SKM-1 (cell line): Measurements from ENCODE around the gene ZNF133.
"Not testable (repeated sequence)": the region's sequence is repeated elsewhere in the genome, so short reads cannot be mapped to it uniquely, and the experiment has no call there.

Source experiments
- DNase-seq: peaks from one replicate; lab custom pipeline; 2025; ENCODE audit not compliant: unreplicated experiment; lab: John Stamatoyannopoulos, UW

Gene ZNF133

GRCh38 chr20:18284805-18285533, 3.4 kb upstream of the ZNF133 start:
- DNase-seq = no peak

DNA sequence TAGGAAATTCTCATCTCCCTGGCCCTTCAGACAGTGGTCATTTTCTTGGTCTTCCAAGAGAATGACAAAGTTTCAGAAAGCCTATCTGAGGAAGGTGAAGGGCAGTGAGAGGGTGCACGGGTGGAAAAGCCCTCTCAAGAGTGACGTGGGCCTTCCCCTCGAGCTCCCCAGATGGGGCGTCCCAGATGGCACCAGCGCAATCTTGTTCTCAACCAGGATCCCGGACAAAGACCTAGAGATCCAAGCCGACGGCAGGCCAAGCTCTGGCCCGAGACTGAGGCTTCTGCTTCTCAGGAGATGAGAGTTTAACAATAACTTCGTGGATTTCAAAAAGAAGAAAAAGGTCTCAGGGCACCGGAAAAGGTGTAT, 797 bp upstream of the ZNF133 start:
- no peak for DNase-seq

DNA sequence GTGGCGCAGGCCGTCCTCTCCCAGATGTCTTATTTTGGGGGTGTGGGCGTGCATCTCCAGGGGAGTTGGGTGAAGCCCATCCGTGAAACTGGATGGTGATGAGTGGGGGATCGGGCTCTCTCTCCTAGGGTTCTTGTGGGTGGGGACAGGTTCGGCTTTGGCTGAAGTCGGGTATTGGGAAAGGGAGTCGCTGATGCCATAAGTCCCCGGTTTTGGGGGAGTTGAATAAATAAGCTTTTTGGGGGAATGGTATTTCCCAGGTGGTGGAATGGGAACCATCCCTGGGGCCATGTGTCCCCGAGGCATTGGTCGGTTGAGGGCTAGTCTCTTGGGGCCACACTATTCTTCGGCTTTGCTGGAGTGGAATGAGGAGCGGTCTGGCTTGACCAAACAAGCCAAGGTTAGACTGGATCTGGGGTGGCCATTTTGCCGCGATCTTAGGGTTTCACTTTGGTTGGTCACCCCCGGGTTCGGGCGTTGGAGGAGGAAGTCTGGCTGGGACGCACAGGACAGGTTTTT, 481 bp downstream of the ZNF133 start:
- DNase-seq = no peak

DNA sequence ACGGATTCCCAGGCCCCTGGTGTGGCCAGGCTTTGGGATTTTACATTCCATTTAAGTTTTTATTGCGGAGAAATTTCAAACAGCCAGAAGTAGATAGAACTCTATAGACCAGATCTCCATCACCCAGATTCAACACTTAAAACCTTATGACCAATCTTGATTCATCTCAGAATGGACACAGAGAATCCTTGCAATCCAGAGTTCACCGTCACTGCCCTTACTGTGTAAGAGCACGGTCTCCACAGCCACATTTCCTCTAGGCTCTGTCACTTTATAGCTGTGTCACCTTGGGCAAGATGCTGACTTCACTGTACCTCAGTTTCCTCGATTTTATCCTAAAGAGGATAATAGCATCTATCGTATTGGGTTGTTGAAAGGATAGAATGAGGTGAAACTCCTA, 979 bp downstream of the ZNF133 start:
- DNase-seq = no peak

- no peak for DNase-seq
Observed at GRCh38 chr20:18299364-18299763, 11.0 kb downstream of the ZNF133 start.

- DNase-seq = no peak
Observed at GRCh38 chr20:18304618-18305017, 16.3 kb downstream of the ZNF133 start.

DNA sequence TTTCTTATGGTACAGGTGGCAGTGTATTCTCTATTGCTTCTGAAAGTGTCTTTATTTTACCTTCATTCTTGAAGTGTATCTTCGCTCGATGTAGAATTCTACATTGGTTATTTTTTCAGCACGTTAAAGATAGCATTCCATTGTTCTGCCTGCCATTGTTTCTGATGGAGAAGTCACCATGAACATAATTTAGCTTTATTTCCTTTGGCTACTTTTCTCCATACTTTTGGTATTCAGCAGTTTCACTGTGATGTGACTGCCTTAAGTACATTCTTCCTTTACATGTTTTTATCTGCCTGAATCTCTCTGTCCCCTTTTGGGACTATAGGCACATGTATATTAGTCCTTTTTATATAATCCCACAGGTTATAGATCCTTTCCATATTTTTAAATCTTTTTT, 19.0 kb downstream of the ZNF133 start:
- no peak for DNase-seq

GRCh38 chr20:18310051-18310450, 21.7 kb downstream of the ZNF133 start:
- DNase-seq = no peak

- no peak for DNase-seq
Observed at GRCh38 chr20:18310592-18310991, 22.3 kb downstream of the ZNF133 start.

GRCh38 chr20:18312723-18313122, 24.4 kb downstream of the ZNF133 start:
- DNase-seq = no peak

DNA sequence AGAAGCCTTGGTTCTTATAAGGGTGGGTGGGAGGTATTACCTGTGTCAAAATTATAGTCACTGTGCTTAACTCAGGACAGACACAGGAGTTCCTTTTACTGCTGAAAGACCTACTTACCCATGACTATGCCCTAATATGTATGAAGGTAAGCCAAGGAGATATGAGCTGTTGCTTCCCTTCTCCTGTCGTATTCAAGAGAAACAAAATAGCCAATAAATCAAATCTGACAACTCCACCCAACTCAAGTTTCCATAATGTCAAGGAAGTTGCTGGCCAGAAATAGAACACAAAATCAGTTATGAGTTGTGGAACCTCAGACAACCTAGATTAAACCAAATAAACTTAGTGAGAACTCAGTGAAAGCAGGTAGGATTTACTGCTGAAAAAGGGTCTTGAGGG, 25.1 kb downstream of the ZNF133 start:
- no peak for DNase-seq

DNA sequence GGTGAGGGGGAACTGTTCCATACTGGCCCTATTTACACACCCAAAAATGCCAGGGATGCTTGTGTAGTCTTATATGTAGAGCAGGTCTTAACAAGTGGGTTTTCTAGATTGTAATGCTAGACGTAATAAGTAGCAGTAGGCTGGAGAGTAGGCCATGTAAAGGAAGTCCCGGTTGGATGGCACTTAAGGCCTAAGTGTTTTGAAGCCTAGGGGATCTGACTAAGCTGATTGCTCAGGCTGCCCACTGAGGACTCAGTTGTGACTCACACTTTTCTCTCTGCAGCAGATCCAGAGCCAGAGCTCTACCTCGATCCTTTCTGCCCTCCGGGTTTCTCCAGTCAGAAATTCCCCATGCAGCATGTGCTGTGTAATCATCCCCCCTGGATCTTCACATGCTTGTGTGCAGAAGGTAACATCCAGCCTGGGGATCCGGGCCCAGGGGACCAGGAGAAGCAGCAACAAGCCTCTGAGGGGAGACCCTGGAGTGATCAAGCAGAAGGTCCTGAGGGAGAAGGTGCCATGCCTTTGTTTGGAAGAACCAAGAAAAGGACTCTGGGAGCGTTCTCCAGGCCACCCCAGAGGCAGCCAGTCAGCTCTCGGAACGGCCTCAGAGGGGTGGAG, 26.6 kb downstream of the ZNF133 start:
- DNase-seq = no peak

DNA sequence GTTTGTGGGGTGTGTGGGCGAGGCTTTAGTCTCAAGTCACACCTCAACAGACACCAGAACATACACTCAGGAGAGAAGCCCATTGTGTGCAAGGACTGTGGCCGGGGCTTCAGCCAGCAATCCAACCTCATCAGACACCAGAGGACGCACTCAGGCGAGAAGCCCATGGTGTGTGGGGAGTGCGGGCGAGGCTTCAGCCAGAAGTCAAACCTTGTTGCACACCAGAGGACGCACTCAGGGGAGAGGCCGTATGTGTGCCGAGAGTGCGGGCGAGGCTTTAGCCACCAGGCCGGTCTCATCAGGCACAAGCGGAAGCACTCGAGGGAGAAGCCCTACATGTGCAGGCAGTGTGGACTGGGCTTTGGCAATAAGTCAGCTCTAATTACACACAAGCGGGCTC, 27.8 kb downstream of the ZNF133 start:
- DNase-seq = no peak

DNA sequence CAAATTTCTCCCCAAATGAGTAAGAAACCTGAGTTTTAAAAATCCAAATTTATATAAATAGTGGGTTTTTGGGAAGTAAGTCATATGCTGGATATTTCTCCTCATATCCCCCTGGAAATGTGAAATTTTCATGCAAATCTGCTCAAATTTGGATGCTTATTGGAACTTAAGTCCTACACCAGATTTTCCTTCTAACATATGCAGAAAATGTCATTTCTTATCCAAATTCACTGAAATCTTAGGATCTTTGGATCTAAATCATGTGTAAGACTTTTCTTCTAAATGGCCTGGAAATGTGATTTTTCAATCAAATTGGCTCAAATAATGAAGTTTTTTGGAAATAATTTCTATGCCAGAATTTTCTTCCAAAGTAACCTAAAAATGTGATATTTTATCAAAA, 33.0 kb downstream of the ZNF133 start:
- no peak for DNase-seq

- no peak for DNase-seq
Observed at GRCh38 chr20:18321976-18322950, 33.9 kb downstream of the ZNF133 start.

DNA sequence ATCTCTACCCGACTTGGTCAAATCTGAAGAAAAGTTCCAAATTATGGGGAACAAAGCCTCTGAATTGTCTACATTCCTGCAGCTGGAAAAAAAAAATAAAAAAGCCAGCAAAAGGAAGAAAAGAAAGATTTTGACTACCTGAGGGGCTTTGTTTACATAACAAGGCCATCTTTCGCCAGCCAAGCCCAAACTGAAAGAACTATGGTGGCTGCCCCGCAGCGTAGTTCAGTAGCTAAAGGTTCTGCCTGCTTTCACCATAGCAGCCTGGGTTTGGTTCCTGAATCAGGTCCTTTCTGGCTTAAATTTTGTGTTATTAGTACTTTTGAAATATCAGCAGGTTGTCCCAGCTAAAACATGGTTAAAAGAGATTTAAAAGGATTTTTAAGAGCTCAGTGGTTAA, 35.4 kb downstream of the ZNF133 start:
- DNase-seq = no peak

- DNase-seq = no peak
Observed at GRCh38 chr20:18324596-18325089, 36.3 kb downstream of the ZNF133 start.

DNA sequence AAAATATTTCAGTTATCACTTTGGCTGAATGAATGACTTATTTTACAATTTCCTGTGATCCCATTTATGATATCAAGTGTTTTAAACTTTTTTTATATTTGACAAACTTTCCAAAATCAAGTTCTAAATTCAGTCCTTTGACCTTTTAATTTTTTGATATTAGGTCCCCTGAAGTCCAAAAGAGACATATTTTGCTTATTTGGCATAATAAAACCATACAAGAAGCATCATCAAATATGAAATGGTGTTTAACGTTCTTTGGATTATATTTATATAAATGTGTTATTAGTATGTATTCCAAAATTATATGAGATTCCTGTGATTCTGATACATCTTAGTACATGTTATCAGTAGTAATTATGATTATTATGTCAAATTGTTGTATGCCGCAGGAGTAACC, 38.7 kb downstream of the ZNF133 start:
- no peak for DNase-seq

GRCh38 chr20:18331694-18332093, 43.4 kb downstream of the ZNF133 start:
- DNase-seq = no peak

GRCh38 chr20:18349749-18350148, 61.4 kb downstream of the ZNF133 start:
- not testable (repeated sequence) for DNase-seq

DNA sequence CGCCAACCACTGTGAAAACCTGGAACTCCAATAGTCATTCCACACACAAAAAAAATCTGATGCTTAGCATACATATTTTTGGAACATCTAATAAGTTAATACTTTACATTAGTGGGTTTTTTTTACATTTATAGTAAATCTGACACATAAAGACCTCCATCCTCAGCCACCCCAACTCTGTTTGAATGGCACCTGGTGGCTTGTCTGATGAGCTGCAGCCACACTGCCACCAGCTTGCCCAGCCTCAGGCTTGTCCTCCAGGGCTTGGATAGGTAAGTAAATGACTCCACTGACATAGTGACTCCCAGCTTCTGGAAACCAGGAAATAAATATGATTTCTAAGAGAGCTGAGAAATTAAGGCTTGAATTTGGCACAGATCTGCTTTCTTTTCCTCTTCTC, 71.5 kb downstream of the ZNF133 start:
- DNase-seq = no peak
